ENCODE measurements around the gene FGF22. TPM values are rescaled to one million over a fixed set of nuclear protein-coding genes. Genes with fewer than 3 reads are reported as not detected.

Gene FGF22
- total and polyA plus RNA-seq, 2 of the 13 experiments (the other 11 are each of a cell fraction or from before 2014, with no cell fraction given) = 0.24 TPM; not detected in 1

DNA sequence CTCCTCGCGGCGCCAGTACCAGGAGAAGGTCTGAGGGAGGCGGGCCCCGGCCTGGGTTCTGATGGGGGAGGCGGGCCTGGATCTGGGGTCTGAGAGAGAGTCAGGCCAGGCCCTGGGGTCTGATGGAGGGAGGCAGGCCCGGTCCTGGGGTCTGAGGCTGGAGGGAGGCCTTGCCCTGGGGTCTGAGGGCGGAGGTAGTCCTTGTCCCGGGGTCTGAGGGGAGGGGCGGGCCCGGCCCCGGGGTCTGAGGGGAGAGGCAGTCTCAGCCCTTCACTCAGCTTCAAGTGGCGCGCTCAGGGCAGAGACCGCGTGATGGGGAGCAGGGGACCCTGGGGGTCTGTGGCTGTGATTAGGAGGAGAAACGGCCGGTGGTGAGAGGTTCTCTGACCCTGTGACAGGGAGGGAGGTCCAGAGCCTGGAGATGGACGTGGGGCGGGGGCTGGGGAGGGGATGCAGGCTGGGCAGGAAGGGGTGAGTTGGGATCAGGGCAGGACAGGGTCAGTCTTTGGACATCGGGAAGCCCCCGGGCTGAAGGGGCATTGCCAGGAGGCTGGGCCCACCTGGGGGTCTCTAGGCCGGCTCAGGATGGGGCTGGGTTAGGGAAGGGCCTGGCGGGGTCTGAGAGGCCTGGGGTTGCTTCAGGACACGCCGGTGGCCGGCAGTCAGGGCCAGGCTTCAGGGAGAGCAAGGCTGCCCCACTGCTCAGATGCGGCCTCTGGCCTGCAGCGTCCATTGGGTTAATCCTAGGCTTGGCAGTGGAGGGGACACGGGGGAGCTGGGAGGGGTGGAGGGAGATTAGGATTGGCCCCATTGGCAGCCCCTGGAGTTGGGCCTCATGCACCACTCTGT, 31.3 kb upstream of the FGF22 start:
- H3K4me2 ChIP-seq (ENCODE audit: low read depth, low read length) = no peak overlapping the region
- H3K27me3 ChIP-seq (ENCODE audit: control insufficient read depth in 1 of 2, insufficient read depth in 2 of 2, low read length in 2 of 2) = no peaks in the 10 kb centered on the region
- H3K36me3 ChIP-seq (replicated peaks in 1 of 2; ENCODE audit: control insufficient read depth in 1 of 2, insufficient read depth in 2 of 2, low read length in 2 of 2) = no peaks in the 10 kb centered on the region
- DNase-seq (ENCODE audit: low spot score) = no peak
- no peak for FAIRE-seq
- no peak overlapping the region for H2AFZ ChIP-seq (ENCODE audit: low read length)
- H3K79me2 ChIP-seq (ENCODE audit: insufficient read depth, low read length) = no peaks in the 10 kb centered on the region
- in situ Hi-C loops (cut with HindIII; ENCODE audit: extremely low pct_ligation_motif_present, low pct_unique_long_range_greater_than_20kb) = no loop called here
- H3K27ac ChIP-seq (ENCODE audit: extremely low read length, insufficient read depth, low read length) = no peak overlapping the region
- no TSS peak for BruUV-seq (replicated peaks)
- intact Hi-C loops (cut with micrococcal nuclease; ENCODE audit: unreplicated experiment) = no loop called here
- no peaks in the 10 kb centered on the region for H3K9me3 ChIP-seq (ENCODE audit: low read length)
- 64% methylated on average over 21 of the region's 30 CpGs for WGBS (ENCODE audit: low lambda C conversion rate)
- TF ChIP-seq, protein P1, sequence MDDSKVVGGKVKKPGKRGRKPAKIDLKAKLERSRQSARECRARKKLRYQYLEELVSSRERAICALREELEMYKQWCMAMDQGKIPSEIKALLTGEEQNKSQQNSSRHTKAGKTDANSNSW (CRISPR knock-in tag; IDR thresholded peaks at IDR 0.05; ENCODE audit: borderline replicate concordance) = no peak
- no peak for TF ChIP-seq XRCC5 (optimal IDR thresholded peaks at IDR 0.05; ENCODE audit: low read length)
- TF ChIP-seq REXO4 (CRISPR knock-in tag; IDR thresholded peaks at IDR 0.05; ENCODE audit: borderline replicate concordance) = no peak
- TF ChIP-seq NFE2L1 (CRISPR knock-in tag; IDR thresholded peaks at IDR 0.05; ENCODE audit: borderline replicate concordance) = no peak
- TF ChIP-seq ZSCAN22 (CRISPR knock-in tag; IDR thresholded peaks at IDR 0.05) = peak; percentile 69; the same call in 1 of the 2 replicates
- H3K4me3 ChIP-seq (replicated peaks in 1 of 3; ENCODE audit: insufficient read depth in 1 of 3, low read depth in 2 of 3, low read length in 3 of 3) = no peak overlapping the region
- POLR2A ChIA-PET = no interaction called here
- no peak overlapping the region for H3K9ac ChIP-seq (ENCODE audit: insufficient read depth, low read depth, low read length)
- no peaks in the 10 kb centered on the region for H4K20me1 ChIP-seq (ENCODE audit: insufficient read depth, low read length)
- CTCF ChIA-PET (ENCODE audit: low intra/inter-chr PET ratio, low total read pairs) = no interaction called here
- ATAC-seq = peak; percentile 24; the same call in 2 of the 3 replicates
- H3K4me1 ChIP-seq (ENCODE audit: insufficient read depth, low read length) = no peaks in the 10 kb centered on the region

DNA sequence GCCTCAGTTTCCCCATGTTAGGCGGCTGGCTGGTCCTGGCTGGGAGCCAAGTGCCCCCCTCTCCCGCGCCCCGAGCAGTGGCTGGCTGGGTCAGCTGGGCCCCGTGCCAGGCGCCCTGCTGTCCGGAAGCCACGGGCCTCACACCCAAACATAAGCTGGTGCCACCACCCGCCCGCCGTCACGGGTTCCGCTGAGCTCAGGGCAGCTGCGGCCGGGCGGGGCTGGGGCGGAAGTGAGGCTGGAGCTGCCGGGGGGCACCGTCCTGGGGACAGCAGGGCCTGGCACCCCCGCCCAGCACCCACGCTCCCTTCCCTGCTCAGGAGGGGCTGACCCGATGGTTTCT, 30.7 kb upstream of the FGF22 start:
- FAIRE-seq = no peak
- no peak overlapping the region for H3K4me3 ChIP-seq (replicated peaks in 1 of 3; ENCODE audit: insufficient read depth in 1 of 3, low read depth in 2 of 3, low read length in 3 of 3)
- H3K79me2 ChIP-seq (ENCODE audit: insufficient read depth, low read length) = no peaks in the 10 kb centered on the region
- no peak for ATAC-seq
- DNase-seq (ENCODE audit: low spot score) = no peak
- H3K36me3 ChIP-seq (replicated peaks in 1 of 2; ENCODE audit: control insufficient read depth in 1 of 2, insufficient read depth in 2 of 2, low read length in 2 of 2) = no peaks in the 10 kb centered on the region
- H3K9ac ChIP-seq (ENCODE audit: insufficient read depth, low read depth, low read length) = no peak overlapping the region
- no TSS peak for BruUV-seq (replicated peaks)
- H3K4me2 ChIP-seq (ENCODE audit: low read depth, low read length) = no peak overlapping the region
- POLR2A ChIA-PET = no interaction called here
- in situ Hi-C loops (cut with HindIII; ENCODE audit: extremely low pct_ligation_motif_present, low pct_unique_long_range_greater_than_20kb) = no loop called here
- no peaks in the 10 kb centered on the region for H3K27me3 ChIP-seq (ENCODE audit: control insufficient read depth in 1 of 2, insufficient read depth in 2 of 2, low read length in 2 of 2)
- intact Hi-C loops (cut with micrococcal nuclease; ENCODE audit: unreplicated experiment) = no loop called here
- WGBS (ENCODE audit: low lambda C conversion rate) = no CpG with 5 or more reads among the region's 22 CpGs
- no peak overlapping the region for H3K27ac ChIP-seq (ENCODE audit: extremely low read length, insufficient read depth, low read length)
- CTCF ChIA-PET (ENCODE audit: low intra/inter-chr PET ratio, low total read pairs) = no interaction called here
- H2AFZ ChIP-seq (ENCODE audit: low read length) = no peak overlapping the region
- no peaks in the 10 kb centered on the region for H3K4me1 ChIP-seq (ENCODE audit: insufficient read depth, low read length)
- no peaks in the 10 kb centered on the region for H3K9me3 ChIP-seq (ENCODE audit: low read length)
- no peak for TF ChIP-seq ZNF331 (CRISPR knock-in tag; IDR thresholded peaks at IDR 0.05)
- 0 out of 2 replicates have a peak, but pooled peaks have one; percentile 10 for TF ChIP-seq ZFX (CRISPR knock-in tag; IDR thresholded peaks at IDR 0.05; ENCODE audit: low read depth)
- peak; percentile 34; the same call in 1 of the 2 replicates for TF ChIP-seq HNRNPL (IDR thresholded peaks at IDR 0.05; ENCODE audit: low read depth, low read length)
- H4K20me1 ChIP-seq (ENCODE audit: insufficient read depth, low read length) = no peaks in the 10 kb centered on the region
